Panc1 (cell line): Measurements from ENCODE around the gene ZNF195.
"Not testable (repeated sequence)": the region's sequence is repeated elsewhere in the genome, so short reads cannot be mapped to it uniquely, and the experiment has no call there.

Source experiments
- CTCF ChIP-seq: fragments of 450-650 bp; IDR thresholded peaks from 2 replicates; pipeline ENCODE4 v1.5.1; 2017; ENCODE audit warnings: mild to moderate bottlenecking
- TCF7L2 ChIP-seq: IDR thresholded peaks from 2 replicates; pipeline ENCODE4 v1.6.1; 2011; ENCODE audit warnings: mild to moderate bottlenecking, low read depth, low read length, inconsistent platforms

- not testable (repeated sequence) for TF ChIP-seq TCF7L2, CTCF
These were observed 45.8 kb downstream of the ZNF195 start for GRCh38 chr11:3333157-3333556.
